H7 (cell line): Measurements from ENCODE around the gene GRIFIN. TPM values are rescaled to one million over a fixed set of nuclear protein-coding genes. Genes with fewer than 3 reads are reported as not detected.

ENCODE experiments used
- DNase-seq: peaks from one replicate; pipeline ENCODE4 v3.0.0; 2012
- H3K27me3 ChIP-seq: 2 replicates; pipeline ENCODE4 v1.6.0; 2011; ENCODE audit warnings: mild to moderate bottlenecking, low read length; ENCODE audit not compliant: control insufficient read depth, insufficient read depth
- H3K36me3 ChIP-seq: replicated peaks from 2 replicates; pipeline ENCODE4 v1.5.1; 2011; ENCODE audit warnings: low read length; ENCODE audit not compliant: control insufficient read depth, insufficient read depth
- H3K4me3 ChIP-seq: 2 replicates; pipeline ENCODE4 v1.5.1; 2011; ENCODE audit warnings: low read depth, mild to moderate bottlenecking, control low read depth, low read length, moderate library complexity; ENCODE audit not compliant: insufficient read depth
- total RNA-seq: library from RNA; depleted of rRNA; stranded (reverse); fragments of >200 nt; shearing (Covaris generic); gene quantifications from 2 replicates; pipeline ENCODE4 v1.2.3, GENCODE V29; 2014; rRNA removed

GRIFIN gene, protein sequence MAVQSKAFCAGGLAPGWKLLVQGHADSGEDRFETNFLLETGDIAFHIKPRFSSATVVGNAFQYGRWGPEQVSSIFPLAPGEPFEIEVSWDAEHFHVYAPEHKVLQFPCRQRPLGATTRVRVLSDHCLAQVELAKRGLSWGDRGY
- total RNA-seq = not detected in 2 replicates

DNA sequence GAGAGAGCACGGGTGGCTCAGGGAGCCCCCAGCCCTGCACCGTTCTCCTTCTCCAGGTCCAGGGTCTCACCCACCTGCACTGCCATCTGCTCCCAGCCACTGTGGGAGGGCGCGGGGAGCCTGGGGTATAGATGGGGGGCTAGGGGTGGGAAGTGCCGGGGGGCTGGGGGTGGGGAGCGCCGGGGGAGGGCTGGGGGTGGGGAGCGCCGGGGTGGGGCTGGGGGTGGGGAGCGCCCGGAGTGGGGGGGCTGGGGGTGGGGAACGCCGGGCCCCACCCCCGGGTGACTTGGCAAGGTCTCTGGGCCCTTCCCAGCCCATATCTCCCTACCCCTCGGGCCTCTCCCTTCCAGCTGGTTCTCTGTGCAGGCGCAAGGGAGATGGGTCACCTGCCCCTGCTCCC lies at the start of gene GRIFIN:
Gene GRIFIN, minus strand, starts transcription at position 101 of the 400 bp plus-strand sequence. Its CDS starts 15 bp downstream, at position 86.
- no peak for DNase-seq
- H3K4me3 ChIP-seq = no peak within 1 kb of the TSS
- no peaks in the 10 kb centered on the region for H3K36me3 ChIP-seq

GRCh38 chr7:2524808-2525657 lies 48.8 kb upstream of the GRIFIN start:
- peak; percentile 98 for DNase-seq
- Histone ChIP-seq H3K27me3 (peaks cover 10% of the 10 kb centered on the region), H3K4me3 (no peak overlapping the region), H3K36me3 (no peaks in the 10 kb centered on the region; the same call in none of the 2 replicates)

More for the DNA sequence above, at the start of gene GRIFIN:
- no peaks in the 10 kb centered on the region for H3K27me3 ChIP-seq

DNA sequence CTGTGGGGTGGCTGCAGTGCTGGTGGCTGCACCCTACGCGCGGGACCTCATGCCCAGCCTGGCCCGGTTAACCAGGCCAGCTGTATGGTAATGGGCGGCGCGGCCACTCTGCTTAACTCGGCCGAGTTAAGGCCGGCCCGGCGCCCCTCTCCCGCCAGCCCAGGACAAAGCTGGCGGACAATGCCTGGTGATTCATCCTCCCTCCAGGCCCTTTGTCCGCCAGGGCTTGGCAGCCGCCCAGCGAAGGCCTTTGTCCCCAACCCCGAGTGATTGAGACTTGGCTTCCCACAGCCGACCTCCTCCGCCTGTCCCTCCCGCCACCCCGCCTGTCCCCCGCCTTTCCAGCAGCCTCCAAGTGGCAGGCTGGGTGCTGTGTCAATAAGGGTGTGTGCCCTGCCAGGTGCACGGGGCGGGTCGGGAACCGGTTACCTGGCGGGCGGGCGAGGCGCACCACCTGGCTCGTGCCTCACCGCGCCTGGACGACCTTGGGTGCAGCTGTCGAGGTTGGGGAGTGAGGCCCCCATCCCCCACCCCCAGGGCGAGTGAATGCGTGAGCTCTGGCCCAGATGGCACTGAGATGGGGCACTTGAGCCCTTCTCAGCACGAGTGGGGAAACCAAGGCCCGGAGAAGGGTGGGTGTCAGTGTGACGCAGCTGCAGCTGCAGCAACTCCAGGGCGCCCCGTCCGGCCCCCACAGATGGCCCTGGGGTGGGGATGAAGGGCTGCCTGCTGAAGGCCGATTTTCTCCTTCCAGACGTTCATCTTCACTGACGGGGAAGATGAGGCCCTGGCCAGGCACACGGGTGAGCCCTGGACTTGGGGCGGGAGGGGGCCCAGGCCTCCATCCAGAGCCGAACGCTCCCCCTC lies 48.0 kb upstream of the GRIFIN start:
- peak; percentile 90 for DNase-seq
- no peak overlapping the region for H3K4me3 ChIP-seq

DNA sequence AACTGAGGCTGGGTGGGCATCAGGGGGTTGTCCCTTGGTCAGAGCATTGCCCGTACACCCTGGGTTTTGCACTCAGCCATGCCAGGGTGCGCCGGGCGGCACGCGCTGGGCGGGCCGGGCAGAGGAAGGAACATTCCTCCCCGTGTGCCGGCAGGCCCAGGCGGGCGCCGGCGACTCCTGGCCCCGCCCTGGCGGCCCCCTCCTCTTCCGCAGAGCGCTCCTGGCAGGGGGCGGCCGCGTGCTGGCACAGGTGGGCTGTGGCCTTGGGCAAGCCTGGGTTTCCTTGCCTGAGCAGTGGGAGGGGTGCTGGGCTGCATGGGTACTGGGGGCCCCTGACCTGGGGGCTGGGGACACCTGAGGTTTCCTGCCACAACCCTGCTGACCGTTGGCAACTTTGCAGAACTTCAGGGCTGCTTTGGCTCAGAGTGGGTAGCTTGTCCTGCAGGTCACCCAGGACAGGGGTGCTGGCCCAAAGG lies 47.3 kb upstream of the GRIFIN start:
- Histone ChIP-seq H3K27me3 (peaks cover 16% of the 10 kb centered on the region), H3K36me3 (no peaks in the 10 kb centered on the region; the same call in none of the 2 replicates), H3K4me3 (no peak overlapping the region)
- peak; percentile 95 for DNase-seq

More for the DNA sequence above, 48.0 kb upstream of the GRIFIN start:
- Histone ChIP-seq H3K36me3 (no peaks in the 10 kb centered on the region; the same call in none of the 2 replicates), H3K27me3 (peaks cover 11% of the 10 kb centered on the region)

DNA sequence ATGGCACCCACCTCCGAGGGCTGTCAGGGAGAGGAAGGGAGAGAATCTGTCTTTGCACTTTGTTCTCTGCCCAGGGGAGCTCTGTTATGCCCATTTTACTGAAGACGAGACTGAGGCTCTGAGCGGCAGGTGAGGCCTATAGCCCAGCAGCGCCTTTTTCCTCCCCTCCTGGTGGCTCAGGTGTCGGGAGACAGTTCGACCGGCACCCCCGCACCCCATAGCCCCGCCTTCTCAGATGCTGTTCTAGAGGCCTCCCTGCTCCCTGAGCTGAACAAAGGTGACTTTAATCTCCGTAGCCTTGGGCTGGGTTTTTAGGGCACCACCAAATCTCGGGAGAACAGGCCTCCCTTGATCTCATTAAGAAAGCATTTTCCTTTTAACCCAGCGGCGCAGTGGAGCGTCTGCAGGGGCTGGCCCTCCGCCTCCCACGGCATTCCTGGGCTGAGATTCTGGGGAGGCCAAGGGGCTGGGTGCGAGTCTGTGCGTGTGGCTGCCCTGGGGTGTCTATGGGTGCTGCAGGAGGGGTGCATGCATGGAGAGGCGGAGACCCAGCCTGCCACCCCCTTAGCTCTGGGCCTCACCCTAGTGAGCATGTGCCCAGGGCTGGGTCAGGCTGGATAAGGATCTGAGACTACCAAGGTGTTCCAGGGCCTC lies 46.7 kb upstream of the GRIFIN start:
- peaks cover 20% of the 10 kb centered on the region for H3K27me3 ChIP-seq
- peak; percentile 84 for DNase-seq
- no peak overlapping the region for H3K4me3 ChIP-seq
- H3K36me3 ChIP-seq = no peaks in the 10 kb centered on the region; the same call in none of the 2 replicates

DNA sequence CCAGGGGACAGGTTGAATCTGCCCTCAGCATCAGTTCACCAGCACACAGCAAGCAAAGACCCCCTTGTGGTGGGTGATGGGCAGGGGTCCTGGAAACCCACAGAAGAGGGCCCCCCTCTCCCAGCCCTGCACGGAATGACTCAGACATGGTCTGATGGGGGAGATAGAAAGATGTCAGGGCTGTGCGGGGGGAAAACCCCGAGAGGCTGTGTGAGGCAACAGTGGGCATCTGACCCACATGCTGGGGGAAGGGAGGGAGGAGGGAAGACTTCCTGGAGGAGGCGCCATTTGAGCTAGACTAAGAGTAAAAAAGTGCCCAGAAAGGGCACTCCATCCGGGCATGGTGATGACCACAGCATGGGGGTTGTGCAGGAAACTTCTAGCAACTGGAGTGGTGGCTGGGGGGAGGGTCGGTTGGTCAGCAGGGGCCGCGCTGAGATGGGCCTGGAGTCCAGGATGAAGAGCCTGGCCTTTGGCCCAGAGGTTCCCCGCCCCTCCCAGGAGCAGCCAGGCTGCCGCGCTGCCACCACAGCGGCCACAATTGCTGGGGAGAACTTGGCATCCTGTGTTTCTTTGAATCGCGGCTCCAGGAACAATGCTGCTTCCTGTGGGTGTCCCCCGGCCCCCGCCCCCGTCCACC lies 45.9 kb upstream of the GRIFIN start:
- H3K4me3 ChIP-seq = no peak overlapping the region
- DNase-seq = peak; percentile 75
- peaks cover 20% of the 10 kb centered on the region for H3K27me3 ChIP-seq
- H3K36me3 ChIP-seq = no peaks in the 10 kb centered on the region; the same call in none of the 2 replicates

GRCh38 chr7:2521341-2521745 lies 45.1 kb upstream of the GRIFIN start:
- DNase-seq = no peak
- H3K36me3 ChIP-seq = no peaks in the 10 kb centered on the region; the same call in 1 of the 2 replicates
- H3K4me3 ChIP-seq = peak overlapping the region; percentile 51; the same call in 1 of the 2 replicates
- H3K27me3 ChIP-seq = peaks cover 20% of the 10 kb centered on the region

DNA sequence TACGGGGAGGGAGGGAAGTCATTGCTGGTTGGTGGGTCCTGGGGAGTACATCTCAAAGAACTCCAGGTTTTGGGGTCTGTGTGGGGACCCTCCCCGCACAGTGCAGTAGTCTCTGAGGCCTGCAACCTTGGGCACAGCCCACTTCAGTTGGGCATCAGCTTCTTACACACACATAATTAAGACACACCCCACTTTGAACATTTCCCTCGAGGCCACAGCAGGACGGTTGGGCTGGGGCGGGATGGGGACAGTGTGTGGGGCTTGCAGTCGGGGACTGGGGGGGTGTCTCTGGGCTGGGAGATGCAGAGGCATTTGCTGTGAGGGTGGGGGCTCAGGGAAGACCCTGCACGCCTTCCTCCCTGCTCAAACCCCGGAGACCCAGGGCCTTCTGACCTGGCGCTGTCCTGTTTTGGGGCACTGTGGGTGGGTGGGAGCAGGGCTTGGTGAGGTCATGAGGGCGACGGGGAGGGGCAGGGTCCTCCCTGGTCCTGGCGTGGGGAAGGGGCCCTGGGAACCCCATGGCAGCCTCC lies 44.6 kb upstream of the GRIFIN start:
- H3K4me3 ChIP-seq = peak overlapping the region; percentile 51
- DNase-seq = peak; percentile 82
- no peaks in the 10 kb centered on the region for H3K36me3 ChIP-seq
- H3K27me3 ChIP-seq = peaks cover 20% of the 10 kb centered on the region

- H3K36me3 ChIP-seq = no peaks in the 10 kb centered on the region
- peaks cover 20% of the 10 kb centered on the region for H3K27me3 ChIP-seq
- DNase-seq = peak; percentile 82
- peak overlapping the region; percentile 51 for H3K4me3 ChIP-seq
Measured at GRCh38 chr7:2520131-2520760, 44.0 kb upstream of the GRIFIN start.

DNA sequence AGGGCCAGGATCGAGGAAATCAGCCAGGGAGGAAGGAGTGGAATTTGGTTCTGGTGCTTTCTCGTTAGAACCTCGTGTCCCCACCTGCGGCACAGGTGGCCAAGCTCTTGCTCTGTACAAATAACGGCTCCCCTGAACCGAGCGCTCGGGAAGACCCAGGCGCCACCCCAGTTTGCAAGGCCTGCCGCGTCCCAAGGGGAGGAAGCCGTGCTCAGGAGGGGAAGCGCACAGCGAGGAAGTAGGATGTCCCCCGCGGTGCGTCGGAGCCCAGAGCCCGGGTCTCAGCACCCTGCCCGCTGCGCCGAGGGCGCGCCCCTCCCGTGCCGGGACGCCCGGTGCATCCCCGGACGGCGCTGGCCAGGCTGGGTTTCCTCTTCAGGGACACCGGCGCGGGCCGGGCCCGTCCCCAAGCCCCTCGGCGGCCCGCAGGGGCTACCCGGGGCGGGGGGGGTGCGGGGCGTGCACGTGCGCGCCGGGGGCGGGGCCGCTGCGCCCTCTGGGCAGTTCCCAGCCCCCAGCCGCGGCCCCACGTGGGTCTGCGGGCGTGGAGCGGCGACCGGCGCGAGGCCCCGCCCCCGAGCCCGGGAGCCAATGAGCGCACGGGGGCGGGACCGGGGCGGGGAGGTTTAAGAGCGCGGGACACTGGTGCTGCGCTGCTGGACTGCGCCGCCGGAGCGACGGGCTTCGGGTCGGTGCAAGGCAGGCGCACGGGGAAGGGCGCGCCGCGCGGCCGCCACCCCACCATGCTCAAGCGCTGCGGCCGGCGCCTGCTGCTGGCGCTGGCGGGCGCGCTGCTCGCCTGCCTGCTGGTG lies 43.1 kb upstream of the GRIFIN start, which contains the start of gene LFNG:
Gene LFNG, plus strand, starts transcription at position 656 of the 812 bp plus-strand sequence. Its CDS starts 88 bp downstream, at position 744.
- peak within 1 kb of the TSS; percentile 63 for H3K4me3 ChIP-seq
- H3K36me3 ChIP-seq = no peaks in the 10 kb centered on the region
- H3K27me3 ChIP-seq = peaks cover 20% of the 10 kb centered on the region
- peak; percentile 100 for DNase-seq

DNA sequence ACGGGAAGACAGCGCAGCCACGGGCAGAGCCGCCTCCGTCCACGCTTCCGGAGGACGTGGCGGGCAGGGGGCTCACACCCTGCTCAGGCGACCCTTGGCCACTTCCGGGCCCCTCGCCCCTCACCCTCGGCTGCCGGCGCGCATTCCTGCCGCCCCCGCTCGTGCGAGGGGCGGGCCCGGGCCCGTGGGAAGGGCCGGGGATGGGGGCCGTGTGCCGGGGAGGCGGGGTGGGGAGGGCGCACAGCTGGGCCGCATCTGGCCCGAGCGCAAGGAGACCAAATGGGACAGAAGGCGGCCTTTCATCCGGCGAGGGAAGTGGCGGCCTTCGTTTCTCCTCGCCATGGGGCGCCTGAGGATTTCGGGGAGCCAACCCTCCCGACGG lies 42.5 kb upstream of the GRIFIN start:
- Histone ChIP-seq H3K4me3 (peak overlapping the region; percentile 63), H3K27me3 (peaks cover 20% of the 10 kb centered on the region), H3K36me3 (no peaks in the 10 kb centered on the region)
- peak; percentile 86 for DNase-seq
